Measurements from ENCODE around the gene KAT8.

Gene KAT8

GRCh38 chr16:31073142-31073969 lies 44.1 kb upstream of the KAT8 start (continued):
- peak; percentile 81 for TF ChIP-seq PATZ1 (tag by site-specific recombination; IDR thresholded peaks at IDR 0.05)
- no peak for TF ChIP-seq ZNF501 (tag by site-specific recombination; IDR thresholded peaks at IDR 0.05)
- no peak for TF ChIP-seq ZNF133 (tag by site-specific recombination; IDR thresholded peaks at IDR 0.05)
- TF ChIP-seq ZBTB17 (tag by site-specific recombination; IDR thresholded peaks at IDR 0.05): peak; percentile 95
- no peak; the same call in 1 of the 2 replicates for TF ChIP-seq ZBTB48 (tag by site-specific recombination; IDR thresholded peaks at IDR 0.05)
- peak; percentile 86 for TF ChIP-seq ZIC2 (tag by site-specific recombination; IDR thresholded peaks at IDR 0.05)
- 0 out of 2 replicates have a peak, but pooled peaks have one; percentile 57 for TF ChIP-seq GLI4 (tag by site-specific recombination; IDR thresholded peaks at IDR 0.05)
- TF ChIP-seq KLF17 (tag by site-specific recombination; IDR thresholded peaks at IDR 0.05): peak; percentile 80
- no peak for TF ChIP-seq ZNF658 (tag by site-specific recombination; IDR thresholded peaks at IDR 0.05)
- TF ChIP-seq ZNF274 (IDR thresholded peaks at IDR 0.05; ENCODE audit: low read length): no peak
- TF ChIP-seq ZNF274 (tag by site-specific recombination; IDR thresholded peaks at IDR 0.05; ENCODE audit: borderline replicate concordance): no peak
- no peak for TF ChIP-seq ZNF585B (tag by site-specific recombination; IDR thresholded peaks at IDR 0.05)
- no peak for TF ChIP-seq ZNF549 (tag by site-specific recombination; IDR thresholded peaks at IDR 0.05)
- TF ChIP-seq ZNF132 (tag by site-specific recombination; IDR thresholded peaks at IDR 0.05; ENCODE audit: borderline replicate concordance): no peak
- TF ChIP-seq ZNF473 (tag by site-specific recombination; IDR thresholded peaks at IDR 0.05): no peak
- peak; percentile 82; the same call in 1 of the 2 replicates for TF ChIP-seq KLF10 (tag by site-specific recombination; IDR thresholded peaks at IDR 0.05)
- no peak for TF ChIP-seq ZNF157 (tag by site-specific recombination; IDR thresholded peaks at IDR 0.05)
- no peak for TF ChIP-seq ZNF223 (tag by site-specific recombination; IDR thresholded peaks at IDR 0.05)
- no peak for TF ChIP-seq ZNF514 (tag by site-specific recombination; IDR thresholded peaks at IDR 0.05)
- TF ChIP-seq AEBP2 (tag by site-specific recombination; IDR thresholded peaks at IDR 0.05; ENCODE audit: borderline replicate concordance): no peak
- TF ChIP-seq BCL6B (tag by site-specific recombination; IDR thresholded peaks at IDR 0.05): no peak
- TF ChIP-seq ZNF362 (tag by site-specific recombination; IDR thresholded peaks at IDR 0.05): no peak
- no peak for TF ChIP-seq PRDM1 (tag by site-specific recombination; IDR thresholded peaks at IDR 0.05)
- no peak for TF ChIP-seq ZNF600 (tag by site-specific recombination; IDR thresholded peaks at IDR 0.05)
- TF ChIP-seq REST (tag by site-specific recombination; IDR thresholded peaks at IDR 0.05): no peak
- peak; percentile 52 for TF ChIP-seq SP2 (tag by site-specific recombination; IDR thresholded peaks at IDR 0.05)
- TF ChIP-seq ZBTB26 (tag by site-specific recombination; optimal IDR thresholded peaks at IDR 0.05): peak; percentile 90
- TF ChIP-seq ZNF121 (tag by site-specific recombination; IDR thresholded peaks at IDR 0.05): peak; percentile 100
- peak; percentile 68 for TF ChIP-seq ZBTB21 (tag by site-specific recombination; IDR thresholded peaks at IDR 0.05)

Measured in HEK293 (cell line).